ENCODE measurements around the gene USP30.

Gene USP30

GRCh38 chr12:109130297-109131153, 78.1 kb downstream of the USP30 start:
- no peak for DNase-seq

- no peak for DNase-seq
Observed at GRCh38 chr12:109131154-109132050, 79.0 kb downstream of the USP30 start.

DNA sequence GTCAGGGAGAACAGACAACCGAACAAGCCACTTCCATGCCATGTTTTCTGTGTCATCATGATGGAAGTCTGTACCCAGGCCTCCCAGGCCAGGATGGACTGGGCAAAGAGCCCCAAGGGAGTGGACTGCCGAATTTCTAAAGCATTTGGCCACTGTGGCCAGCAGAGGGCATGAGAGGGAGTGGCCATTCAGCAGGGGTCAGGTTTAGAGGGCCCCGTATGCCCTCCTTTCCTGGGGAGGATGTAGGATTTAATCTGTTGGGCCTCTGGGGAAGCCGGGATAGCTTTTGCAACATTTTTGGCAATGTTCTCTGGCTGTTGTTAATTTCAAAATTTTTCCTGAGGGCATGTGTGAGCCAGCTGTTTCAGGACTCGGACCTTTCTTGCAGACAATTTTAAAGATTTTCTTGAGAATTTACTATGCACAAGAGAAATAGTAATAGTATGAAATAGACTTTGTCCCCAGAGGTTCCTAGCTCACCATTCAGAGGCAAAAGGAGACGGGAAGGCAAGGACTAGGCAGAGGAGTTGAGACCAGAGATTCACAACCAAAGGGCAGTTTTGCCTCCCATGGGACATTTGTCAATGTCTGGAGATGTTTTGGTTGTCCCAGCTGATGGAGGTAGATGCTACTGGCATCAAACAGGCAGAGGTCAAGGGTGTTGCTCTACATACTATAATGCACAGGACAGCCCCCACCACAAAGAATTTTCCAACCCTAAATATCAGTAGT, 82.0 kb downstream of the USP30 start:
- DNase-seq: no peak

DNA sequence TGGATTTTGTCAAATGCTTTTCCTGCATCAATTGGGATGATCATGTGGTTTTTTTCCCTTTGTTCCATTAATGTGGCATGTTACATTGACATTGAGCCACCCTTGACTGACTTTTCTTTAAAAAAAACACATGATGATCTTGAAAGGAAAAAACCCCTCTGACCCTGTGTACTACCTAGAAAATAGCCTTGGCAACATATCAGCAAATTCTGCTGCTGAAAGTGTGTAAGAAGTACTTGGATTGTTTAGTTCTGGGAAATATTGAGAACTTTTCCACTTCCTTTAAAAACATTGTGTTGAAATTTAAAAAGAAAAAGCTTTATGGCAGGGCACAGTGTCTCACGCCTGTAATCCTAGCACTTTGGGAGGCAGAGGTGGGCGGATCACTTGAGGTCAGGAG, 84.7 kb downstream of the USP30 start:
- DNase-seq: no peak

Measured in COR-L47 (cell line).